WTC11 (cell line): ENCODE measurements around the gene SMURF1. TPM values are rescaled to one million over a fixed set of nuclear protein-coding genes. Genes with fewer than 3 reads are reported as not detected.

Experiments
- ATAC-seq: fragments of 200-7000 bp; cut with Tn5 transposase; 2 replicates; pipeline ENCODE4 v1.10.0; 2021; ENCODE audit warnings: mild to moderate bottlenecking, moderate library complexity
- CTCF ChIA-PET: fragments of 300-600 bp; sonication (Branson Sonifier 250); formaldehyde crosslinking; loops from one replicate; lab custom pipeline; 2021; ENCODE audit warnings: antibody characterized with exemption; lab: Charles Lee
- POLR2A ChIA-PET: fragments of 350-600 bp; sonication (Branson Sonifier 250); formaldehyde crosslinking; loops from one replicate; lab custom pipeline; 2021; ENCODE audit warnings: antibody characterized with exemption; lab: Charles Lee
- DNase-seq: peaks from one replicate; pipeline ENCODE4 v3.0.0; 2021; ENCODE audit warnings: low spot score
- H3K27ac Mint-ChIP-seq: 2 replicates; pipeline ENCODE4 v1.8.0; 2021; ENCODE audit warnings: mixed read lengths
- H3K27me3 Mint-ChIP-seq: 2 replicates; pipeline ENCODE4 v1.8.0; 2021; ENCODE audit warnings: low read depth, mild to moderate bottlenecking, moderate library complexity, mixed read lengths
- H3K36me3 Mint-ChIP-seq: 2 replicates; pipeline ENCODE4 v1.8.0; 2021; ENCODE audit warnings: mixed read lengths
- H3K4me1 Mint-ChIP-seq: 2 replicates; pipeline ENCODE4 v1.8.0; 2022; ENCODE audit warnings: mixed read lengths
- H3K4me3 Mint-ChIP-seq: 2 replicates; pipeline ENCODE4 v1.8.0; 2021; ENCODE audit warnings: mild to moderate bottlenecking, moderate library complexity, mixed read lengths
- H3K9me3 Mint-ChIP-seq: 2 replicates; pipeline ENCODE4 v1.8.0; 2021; ENCODE audit warnings: mixed read lengths
- FOXJ3 ChIP-seq: sonication (generic); formaldehyde crosslinking; IDR thresholded peaks from 2 replicates; pipeline ENCODE4 v1.9.0; 2021; ENCODE audit warnings: missing genetic modification reagents, mild to moderate bottlenecking, borderline replicate concordance
- GABPB1 ChIP-seq: sonication (generic); formaldehyde crosslinking; IDR thresholded peaks from 2 replicates; pipeline ENCODE4 v1.8.1; 2023; ENCODE audit warnings: mild to moderate bottlenecking, missing genetic modification reagents
- GRHL2 ChIP-seq: fragments of 250-450 bp; sonication (Bioruptor Pico); IDR thresholded peaks from 2 replicates; pipeline ENCODE4 v1.8.0; 2022; ENCODE audit warnings: mild to moderate bottlenecking, moderate library complexity; ENCODE audit not compliant: insufficient replicate concordance, severe bottlenecking
- HMGA2 ChIP-seq: fragments of 250-450 bp; sonication (Bioruptor Pico); IDR thresholded peaks from 2 replicates; pipeline ENCODE4 v1.4.0; 2021; ENCODE audit warnings: mild to moderate bottlenecking, moderate library complexity
- MYBL2 ChIP-seq: sonication (generic); formaldehyde crosslinking; IDR thresholded peaks from 2 replicates; pipeline ENCODE4 v1.8.1; 2023; ENCODE audit warnings: mild to moderate bottlenecking, moderate library complexity, missing genetic modification reagents
- RELA ChIP-seq: sonication (generic); formaldehyde crosslinking; IDR thresholded peaks from 2 replicates; pipeline ENCODE4 v1.8.1; 2022; ENCODE audit warnings: missing genetic modification reagents, mild to moderate bottlenecking, borderline replicate concordance
- TCF7 ChIP-seq: sonication (generic); formaldehyde crosslinking; IDR thresholded peaks from 2 replicates; pipeline ENCODE4 v1.8.0; 2022; ENCODE audit warnings: mild to moderate bottlenecking, low read depth, missing genetic modification reagents, moderate library complexity
- ZBTB21 ChIP-seq: sonication (generic); formaldehyde crosslinking; IDR thresholded peaks from 2 replicates; pipeline ENCODE4 v1.8.1; 2023; ENCODE audit warnings: mild to moderate bottlenecking, missing genetic modification reagents, borderline replicate concordance
- ZNF317 ChIP-seq: sonication (generic); formaldehyde crosslinking; IDR thresholded peaks from 2 replicates; pipeline ENCODE4 v1.8.1; 2023; ENCODE audit warnings: low read depth, mild to moderate bottlenecking, moderate library complexity, missing genetic modification reagents, borderline replicate concordance
- total RNA-seq: library from RNA; stranded (reverse); gene quantifications from 3 replicates; pipeline ENCODE4 v1.2.3, GENCODE V29; 2021
- TF ChIP-seq, protein P1 (sequence below): sonication (generic); formaldehyde crosslinking; IDR thresholded peaks from 2 replicates; pipeline ENCODE4 v1.8.0; 2022; ENCODE audit warnings: mild to moderate bottlenecking, missing genetic modification reagents
- TF ChIP-seq, protein P2 (sequence below): fragments of 250-450 bp; sonication (Bioruptor Pico); IDR thresholded peaks from 2 replicates; pipeline ENCODE4 v2.1.2; 2022; ENCODE audit warnings: mild to moderate bottlenecking, moderate library complexity
- TF ChIP-seq, protein P3 (sequence below): fragments of 200-600 bp; IDR thresholded peaks from 2 replicates; pipeline ENCODE4 v1.8.0; 2022; ENCODE audit warnings: antibody characterized with exemption
- TF ChIP-seq, protein P4 (sequence below): sonication (generic); formaldehyde crosslinking; IDR thresholded peaks from 2 replicates; pipeline ENCODE4 v1.8.1; 2022; ENCODE audit warnings: mild to moderate bottlenecking, missing genetic modification reagents, moderate library complexity, borderline replicate concordance
- TF ChIP-seq, protein P5 (sequence below): sonication (generic); formaldehyde crosslinking; IDR thresholded peaks from 2 replicates; pipeline ENCODE4 v1.8.0; 2022; ENCODE audit warnings: mild to moderate bottlenecking, missing genetic modification reagents
- TF ChIP-seq, protein P6 (sequence below): fragments of 250-450 bp; sonication (Bioruptor Pico); IDR thresholded peaks from 2 replicates; pipeline ENCODE4 v1.9.0; 2021; ENCODE audit warnings: mild to moderate bottlenecking
- TF ChIP-seq, protein P7 (sequence below): sonication (generic); formaldehyde crosslinking; IDR thresholded peaks from 2 replicates; pipeline ENCODE4 v1.8.0; 2023; ENCODE audit warnings: missing genetic modification reagents, mild to moderate bottlenecking, borderline replicate concordance

The SMURF1 gene
- total RNA-seq, 1 experiment from 2014 or later, result 23.2 TPM

DNA sequence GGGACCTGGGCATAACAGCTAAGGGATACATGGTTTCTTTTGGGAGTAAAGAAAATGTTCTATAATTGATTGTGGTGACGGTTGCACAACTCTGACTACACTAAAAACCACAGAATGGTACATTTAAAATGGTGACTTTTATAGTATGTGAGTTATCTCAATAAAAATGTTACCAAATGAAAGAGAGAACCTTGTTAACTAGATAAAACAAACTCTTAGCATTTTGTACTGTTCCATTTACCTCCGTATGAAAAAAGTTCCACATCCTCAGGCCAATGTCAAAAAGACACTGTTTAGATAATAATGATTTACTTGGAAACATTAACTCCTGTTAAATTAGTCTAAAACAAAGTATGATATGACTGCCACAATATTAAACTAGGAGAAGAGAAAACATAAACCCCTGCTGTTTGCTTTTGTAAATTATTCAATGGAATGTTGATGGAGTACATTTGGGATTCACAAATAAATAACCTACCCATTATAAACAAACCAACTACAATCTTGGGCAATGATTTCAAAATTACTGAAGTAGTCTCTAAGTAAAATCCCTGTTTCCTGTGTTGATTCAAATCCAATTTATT lies 60.7 kb downstream of the SMURF1 start:
- ATAC-seq, result no peak
- no peak overlapping the region for H3K27ac Mint-ChIP-seq
- TF ChIP-seq ZBTB21 (CRISPR knock-in tag), result no peak
- TF ChIP-seq HMGA2 (CRISPR knock-in tag), result no peak
- TF ChIP-seq ZNF317 (CRISPR knock-in tag), result no peak
- TF ChIP-seq, protein P1, sequence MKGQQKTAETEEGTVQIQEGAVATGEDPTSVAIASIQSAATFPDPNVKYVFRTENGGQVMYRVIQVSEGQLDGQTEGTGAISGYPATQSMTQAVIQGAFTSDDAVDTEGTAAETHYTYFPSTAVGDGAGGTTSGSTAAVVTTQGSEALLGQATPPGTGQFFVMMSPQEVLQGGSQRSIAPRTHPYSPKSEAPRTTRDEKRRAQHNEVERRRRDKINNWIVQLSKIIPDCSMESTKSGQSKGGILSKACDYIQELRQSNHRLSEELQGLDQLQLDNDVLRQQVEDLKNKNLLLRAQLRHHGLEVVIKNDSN (CRISPR knock-in tag), result no peak
- TF ChIP-seq TCF7 (CRISPR knock-in tag), result no peak
- TF ChIP-seq, protein P2, sequence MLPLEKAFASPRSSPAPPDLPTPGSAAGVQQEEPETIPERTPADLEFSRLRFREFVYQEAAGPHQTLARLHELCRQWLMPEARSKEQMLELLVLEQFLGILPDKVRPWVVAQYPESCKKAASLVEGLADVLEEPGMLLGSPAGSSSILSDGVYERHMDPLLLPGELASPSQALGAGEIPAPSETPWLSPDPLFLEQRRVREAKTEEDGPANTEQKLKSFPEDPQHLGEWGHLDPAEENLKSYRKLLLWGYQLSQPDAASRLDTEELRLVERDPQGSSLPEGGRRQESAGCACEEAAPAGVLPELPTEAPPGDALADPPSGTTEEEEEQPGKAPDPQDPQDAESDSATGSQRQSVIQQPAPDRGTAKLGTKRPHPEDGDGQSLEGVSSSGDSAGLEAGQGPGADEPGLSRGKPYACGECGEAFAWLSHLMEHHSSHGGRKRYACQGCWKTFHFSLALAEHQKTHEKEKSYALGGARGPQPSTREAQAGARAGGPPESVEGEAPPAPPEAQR (CRISPR knock-in tag), result no peak
- no peak for TF ChIP-seq FOXJ3
- no peak for TF ChIP-seq GABPB1 (CRISPR knock-in tag)
- TF ChIP-seq, protein P3, sequence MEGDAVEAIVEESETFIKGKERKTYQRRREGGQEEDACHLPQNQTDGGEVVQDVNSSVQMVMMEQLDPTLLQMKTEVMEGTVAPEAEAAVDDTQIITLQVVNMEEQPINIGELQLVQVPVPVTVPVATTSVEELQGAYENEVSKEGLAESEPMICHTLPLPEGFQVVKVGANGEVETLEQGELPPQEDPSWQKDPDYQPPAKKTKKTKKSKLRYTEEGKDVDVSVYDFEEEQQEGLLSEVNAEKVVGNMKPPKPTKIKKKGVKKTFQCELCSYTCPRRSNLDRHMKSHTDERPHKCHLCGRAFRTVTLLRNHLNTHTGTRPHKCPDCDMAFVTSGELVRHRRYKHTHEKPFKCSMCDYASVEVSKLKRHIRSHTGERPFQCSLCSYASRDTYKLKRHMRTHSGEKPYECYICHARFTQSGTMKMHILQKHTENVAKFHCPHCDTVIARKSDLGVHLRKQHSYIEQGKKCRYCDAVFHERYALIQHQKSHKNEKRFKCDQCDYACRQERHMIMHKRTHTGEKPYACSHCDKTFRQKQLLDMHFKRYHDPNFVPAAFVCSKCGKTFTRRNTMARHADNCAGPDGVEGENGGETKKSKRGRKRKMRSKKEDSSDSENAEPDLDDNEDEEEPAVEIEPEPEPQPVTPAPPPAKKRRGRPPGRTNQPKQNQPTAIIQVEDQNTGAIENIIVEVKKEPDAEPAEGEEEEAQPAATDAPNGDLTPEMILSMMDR, result no peak
- TF ChIP-seq, all 79 proteins: peak for 0
- peaks cover 13% of the 10 kb centered on the region for H3K36me3 Mint-ChIP-seq
- H3K27me3 Mint-ChIP-seq, result no peaks in the 10 kb centered on the region
- ChIA-PET CTCF (interaction anchor here (0.5 kb wide), 1 partner anchor 30 kb away, joined by 3 read pairs; no protein-coding TSS in a partner anchor), POLR2A (no interaction called here)
- no peak overlapping the region for H3K4me3 Mint-ChIP-seq
- H3K9me3 Mint-ChIP-seq, result peaks cover 8% of the 10 kb centered on the region
- DNase-seq, result no peak
- H3K4me1 Mint-ChIP-seq, result peaks cover 23% of the 10 kb centered on the region

DNA sequence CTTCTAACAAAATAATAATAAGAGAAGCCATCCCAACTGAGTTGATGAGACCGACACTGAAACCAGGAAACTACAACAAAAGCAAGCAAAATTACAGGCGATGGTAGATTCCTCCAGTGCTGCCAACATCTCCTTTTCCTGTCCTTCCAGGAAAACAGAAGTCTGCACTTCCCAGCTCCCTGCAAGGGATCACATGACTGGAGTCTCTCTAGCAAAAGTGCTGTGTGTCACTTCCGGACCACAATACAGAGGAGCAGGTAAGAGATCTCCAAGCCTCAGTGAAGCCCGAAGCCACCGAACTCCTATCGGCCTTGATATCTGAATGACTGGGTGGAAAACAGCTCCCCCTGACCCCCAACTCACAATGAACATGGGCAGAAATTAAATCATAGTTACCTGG lies 63.2 kb downstream of the SMURF1 start:
- ATAC-seq, result no peak
- H3K4me3 Mint-ChIP-seq, result no peak overlapping the region
- TF ChIP-seq, protein P4, sequence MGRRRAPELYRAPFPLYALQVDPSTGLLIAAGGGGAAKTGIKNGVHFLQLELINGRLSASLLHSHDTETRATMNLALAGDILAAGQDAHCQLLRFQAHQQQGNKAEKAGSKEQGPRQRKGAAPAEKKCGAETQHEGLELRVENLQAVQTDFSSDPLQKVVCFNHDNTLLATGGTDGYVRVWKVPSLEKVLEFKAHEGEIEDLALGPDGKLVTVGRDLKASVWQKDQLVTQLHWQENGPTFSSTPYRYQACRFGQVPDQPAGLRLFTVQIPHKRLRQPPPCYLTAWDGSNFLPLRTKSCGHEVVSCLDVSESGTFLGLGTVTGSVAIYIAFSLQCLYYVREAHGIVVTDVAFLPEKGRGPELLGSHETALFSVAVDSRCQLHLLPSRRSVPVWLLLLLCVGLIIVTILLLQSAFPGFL (CRISPR knock-in tag), result no peak
- TF ChIP-seq, protein P5, sequence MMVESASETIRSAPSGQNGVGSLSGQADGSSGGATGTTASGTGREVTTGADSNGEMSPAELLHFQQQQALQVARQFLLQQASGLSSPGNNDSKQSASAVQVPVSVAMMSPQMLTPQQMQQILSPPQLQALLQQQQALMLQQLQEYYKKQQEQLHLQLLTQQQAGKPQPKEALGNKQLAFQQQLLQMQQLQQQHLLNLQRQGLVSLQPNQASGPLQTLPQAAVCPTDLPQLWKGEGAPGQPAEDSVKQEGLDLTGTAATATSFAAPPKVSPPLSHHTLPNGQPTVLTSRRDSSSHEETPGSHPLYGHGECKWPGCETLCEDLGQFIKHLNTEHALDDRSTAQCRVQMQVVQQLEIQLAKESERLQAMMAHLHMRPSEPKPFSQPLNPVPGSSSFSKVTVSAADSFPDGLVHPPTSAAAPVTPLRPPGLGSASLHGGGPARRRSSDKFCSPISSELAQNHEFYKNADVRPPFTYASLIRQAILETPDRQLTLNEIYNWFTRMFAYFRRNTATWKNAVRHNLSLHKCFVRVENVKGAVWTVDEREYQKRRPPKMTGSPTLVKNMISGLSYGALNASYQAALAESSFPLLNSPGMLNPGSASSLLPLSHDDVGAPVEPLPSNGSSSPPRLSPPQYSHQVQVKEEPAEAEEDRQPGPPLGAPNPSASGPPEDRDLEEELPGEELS, result no peak
- TF ChIP-seq, protein P6, sequence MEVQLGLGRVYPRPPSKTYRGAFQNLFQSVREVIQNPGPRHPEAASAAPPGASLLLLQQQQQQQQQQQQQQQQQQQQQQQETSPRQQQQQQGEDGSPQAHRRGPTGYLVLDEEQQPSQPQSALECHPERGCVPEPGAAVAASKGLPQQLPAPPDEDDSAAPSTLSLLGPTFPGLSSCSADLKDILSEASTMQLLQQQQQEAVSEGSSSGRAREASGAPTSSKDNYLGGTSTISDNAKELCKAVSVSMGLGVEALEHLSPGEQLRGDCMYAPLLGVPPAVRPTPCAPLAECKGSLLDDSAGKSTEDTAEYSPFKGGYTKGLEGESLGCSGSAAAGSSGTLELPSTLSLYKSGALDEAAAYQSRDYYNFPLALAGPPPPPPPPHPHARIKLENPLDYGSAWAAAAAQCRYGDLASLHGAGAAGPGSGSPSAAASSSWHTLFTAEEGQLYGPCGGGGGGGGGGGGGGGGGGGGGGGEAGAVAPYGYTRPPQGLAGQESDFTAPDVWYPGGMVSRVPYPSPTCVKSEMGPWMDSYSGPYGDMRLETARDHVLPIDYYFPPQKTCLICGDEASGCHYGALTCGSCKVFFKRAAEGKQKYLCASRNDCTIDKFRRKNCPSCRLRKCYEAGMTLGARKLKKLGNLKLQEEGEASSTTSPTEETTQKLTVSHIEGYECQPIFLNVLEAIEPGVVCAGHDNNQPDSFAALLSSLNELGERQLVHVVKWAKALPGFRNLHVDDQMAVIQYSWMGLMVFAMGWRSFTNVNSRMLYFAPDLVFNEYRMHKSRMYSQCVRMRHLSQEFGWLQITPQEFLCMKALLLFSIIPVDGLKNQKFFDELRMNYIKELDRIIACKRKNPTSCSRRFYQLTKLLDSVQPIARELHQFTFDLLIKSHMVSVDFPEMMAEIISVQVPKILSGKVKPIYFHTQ (CRISPR knock-in tag), result no peak
- TF ChIP-seq MYBL2, result no peak
- no peak for TF ChIP-seq RELA (CRISPR knock-in tag)
- no peak for TF ChIP-seq HMGA2 (CRISPR knock-in tag)
- TF ChIP-seq, protein P7, sequence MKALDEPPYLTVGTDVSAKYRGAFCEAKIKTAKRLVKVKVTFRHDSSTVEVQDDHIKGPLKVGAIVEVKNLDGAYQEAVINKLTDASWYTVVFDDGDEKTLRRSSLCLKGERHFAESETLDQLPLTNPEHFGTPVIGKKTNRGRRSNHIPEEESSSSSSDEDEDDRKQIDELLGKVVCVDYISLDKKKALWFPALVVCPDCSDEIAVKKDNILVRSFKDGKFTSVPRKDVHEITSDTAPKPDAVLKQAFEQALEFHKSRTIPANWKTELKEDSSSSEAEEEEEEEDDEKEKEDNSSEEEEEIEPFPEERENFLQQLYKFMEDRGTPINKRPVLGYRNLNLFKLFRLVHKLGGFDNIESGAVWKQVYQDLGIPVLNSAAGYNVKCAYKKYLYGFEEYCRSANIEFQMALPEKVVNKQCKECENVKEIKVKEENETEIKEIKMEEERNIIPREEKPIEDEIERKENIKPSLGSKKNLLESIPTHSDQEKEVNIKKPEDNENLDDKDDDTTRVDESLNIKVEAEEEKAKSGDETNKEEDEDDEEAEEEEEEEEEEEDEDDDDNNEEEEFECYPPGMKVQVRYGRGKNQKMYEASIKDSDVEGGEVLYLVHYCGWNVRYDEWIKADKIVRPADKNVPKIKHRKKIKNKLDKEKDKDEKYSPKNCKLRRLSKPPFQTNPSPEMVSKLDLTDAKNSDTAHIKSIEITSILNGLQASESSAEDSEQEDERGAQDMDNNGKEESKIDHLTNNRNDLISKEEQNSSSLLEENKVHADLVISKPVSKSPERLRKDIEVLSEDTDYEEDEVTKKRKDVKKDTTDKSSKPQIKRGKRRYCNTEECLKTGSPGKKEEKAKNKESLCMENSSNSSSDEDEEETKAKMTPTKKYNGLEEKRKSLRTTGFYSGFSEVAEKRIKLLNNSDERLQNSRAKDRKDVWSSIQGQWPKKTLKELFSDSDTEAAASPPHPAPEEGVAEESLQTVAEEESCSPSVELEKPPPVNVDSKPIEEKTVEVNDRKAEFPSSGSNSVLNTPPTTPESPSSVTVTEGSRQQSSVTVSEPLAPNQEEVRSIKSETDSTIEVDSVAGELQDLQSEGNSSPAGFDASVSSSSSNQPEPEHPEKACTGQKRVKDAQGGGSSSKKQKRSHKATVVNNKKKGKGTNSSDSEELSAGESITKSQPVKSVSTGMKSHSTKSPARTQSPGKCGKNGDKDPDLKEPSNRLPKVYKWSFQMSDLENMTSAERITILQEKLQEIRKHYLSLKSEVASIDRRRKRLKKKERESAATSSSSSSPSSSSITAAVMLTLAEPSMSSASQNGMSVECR (CRISPR knock-in tag), result no peak
- TF ChIP-seq, protein P2 (CRISPR knock-in tag), result no peak
- TF ChIP-seq GRHL2, result no peak
- TF ChIP-seq, all 79 proteins: peak for 0
- H3K27me3 Mint-ChIP-seq, result no peaks in the 10 kb centered on the region
- ChIA-PET CTCF (no interaction called here), POLR2A (no interaction called here)
- peak overlapping the region; percentile 84 for H3K27ac Mint-ChIP-seq
- H3K4me1 Mint-ChIP-seq, result peaks cover 23% of the 10 kb centered on the region
- no peaks in the 10 kb centered on the region for H3K9me3 Mint-ChIP-seq
- 0 out of 2 replicates have a peak, but pooled peaks cover under 1% of the 10 kb centered on the region for H3K36me3 Mint-ChIP-seq
- no peak for DNase-seq
